GM20000 (cell line): ENCODE measurements around the gene C22orf15.
"Not testable (repeated sequence)": the region's sequence is repeated elsewhere in the genome, so short reads cannot be mapped to it uniquely, and the experiment has no call there.

ENCODE experiments used
- DNase-seq: peaks from one replicate; pipeline ENCODE4 v3.0.0; 2012; ENCODE audit warnings: low spot score
- TF ChIP-seq, protein P1 (sequence below): IDR thresholded peaks from 2 replicates; pipeline ENCODE4 v1.5.1; 2012; ENCODE audit warnings: mild to moderate bottlenecking, control low read depth; ENCODE audit errors: extremely low read depth, missing control alignments

The C22orf15 gene

DNA sequence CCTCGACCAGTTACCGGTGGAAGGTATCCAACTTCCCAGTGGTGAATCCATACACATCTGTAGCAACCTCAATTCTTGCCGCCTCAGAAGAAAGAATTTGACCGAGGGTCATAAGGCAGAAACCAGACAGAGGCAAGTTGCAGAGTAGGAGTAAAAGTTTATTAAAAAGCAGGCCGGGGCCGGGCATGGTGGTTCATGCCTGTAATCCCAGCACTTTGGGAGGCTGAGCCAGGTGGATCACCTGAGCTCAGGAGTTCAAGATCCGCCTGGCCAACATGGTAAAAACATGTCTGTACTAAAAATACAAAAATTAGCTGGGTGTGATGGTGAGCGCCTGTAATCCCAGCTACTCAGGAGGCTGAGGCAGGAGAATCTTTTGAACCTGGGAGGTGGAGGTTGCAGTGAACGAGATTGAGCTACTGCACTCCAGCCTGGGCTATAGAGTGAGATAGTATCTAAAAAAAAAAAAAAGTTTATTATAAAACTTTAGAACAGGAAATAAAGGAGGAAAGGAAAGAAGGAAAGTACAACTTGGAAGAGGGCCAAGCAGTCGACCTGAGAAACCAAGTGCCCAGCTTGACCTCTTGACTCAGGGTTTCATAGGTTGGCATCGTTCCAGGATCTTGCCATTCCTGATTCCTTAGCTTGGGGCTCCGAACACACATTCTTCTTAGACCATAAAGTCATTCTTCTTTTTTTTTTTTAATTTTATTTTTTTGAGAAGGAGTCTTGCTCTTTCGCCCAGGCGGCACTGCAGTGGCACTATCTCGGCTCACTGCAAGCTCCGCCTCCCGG lies 44.2 kb upstream of the C22orf15 start:
- no peak for DNase-seq
- TF ChIP-seq, protein P1, sequence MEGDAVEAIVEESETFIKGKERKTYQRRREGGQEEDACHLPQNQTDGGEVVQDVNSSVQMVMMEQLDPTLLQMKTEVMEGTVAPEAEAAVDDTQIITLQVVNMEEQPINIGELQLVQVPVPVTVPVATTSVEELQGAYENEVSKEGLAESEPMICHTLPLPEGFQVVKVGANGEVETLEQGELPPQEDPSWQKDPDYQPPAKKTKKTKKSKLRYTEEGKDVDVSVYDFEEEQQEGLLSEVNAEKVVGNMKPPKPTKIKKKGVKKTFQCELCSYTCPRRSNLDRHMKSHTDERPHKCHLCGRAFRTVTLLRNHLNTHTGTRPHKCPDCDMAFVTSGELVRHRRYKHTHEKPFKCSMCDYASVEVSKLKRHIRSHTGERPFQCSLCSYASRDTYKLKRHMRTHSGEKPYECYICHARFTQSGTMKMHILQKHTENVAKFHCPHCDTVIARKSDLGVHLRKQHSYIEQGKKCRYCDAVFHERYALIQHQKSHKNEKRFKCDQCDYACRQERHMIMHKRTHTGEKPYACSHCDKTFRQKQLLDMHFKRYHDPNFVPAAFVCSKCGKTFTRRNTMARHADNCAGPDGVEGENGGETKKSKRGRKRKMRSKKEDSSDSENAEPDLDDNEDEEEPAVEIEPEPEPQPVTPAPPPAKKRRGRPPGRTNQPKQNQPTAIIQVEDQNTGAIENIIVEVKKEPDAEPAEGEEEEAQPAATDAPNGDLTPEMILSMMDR: no peak

DNA sequence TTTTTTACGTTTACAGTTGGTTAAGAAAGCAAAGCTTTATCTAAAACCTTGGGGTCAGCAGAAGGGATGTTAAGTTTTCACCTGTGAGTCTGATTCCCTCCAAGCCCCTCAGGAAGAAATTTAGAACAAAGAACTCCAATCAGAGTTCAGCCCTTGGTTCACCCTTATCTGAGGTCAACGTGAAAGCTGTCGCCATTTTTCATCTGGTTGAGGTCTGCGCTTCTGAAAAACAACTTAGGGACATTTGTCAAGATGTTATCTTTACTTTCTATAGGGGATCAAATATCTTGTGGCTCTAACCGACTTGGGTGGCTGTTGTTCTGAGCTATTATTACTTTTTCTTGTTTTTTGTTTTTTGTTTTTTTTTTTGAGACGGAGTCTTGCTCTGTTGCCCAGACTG lies 41.9 kb upstream of the C22orf15 start:
- TF ChIP-seq, protein P1: no peak
- DNase-seq: no peak

DNA sequence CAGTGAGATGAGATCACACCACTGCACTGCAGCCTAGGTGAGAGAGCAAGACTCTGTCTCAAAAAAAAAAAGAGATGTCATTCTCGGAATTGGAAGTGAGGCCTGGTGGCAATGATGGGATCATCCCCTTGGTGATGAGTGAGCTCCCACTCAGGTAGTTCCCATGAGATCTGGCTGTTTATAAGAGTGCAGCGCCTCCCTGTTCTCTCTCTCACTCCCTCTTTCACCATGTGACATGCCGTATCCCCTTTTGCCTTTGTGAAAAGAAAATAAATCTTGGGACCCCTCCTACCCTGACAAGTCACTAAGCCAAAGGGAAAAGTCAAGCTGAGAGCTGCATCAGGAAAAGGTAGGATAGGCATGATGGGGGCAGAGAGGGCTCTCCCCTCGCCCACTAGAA lies 40.6 kb upstream of the C22orf15 start:
- TF ChIP-seq, protein P1: no peak

DNA sequence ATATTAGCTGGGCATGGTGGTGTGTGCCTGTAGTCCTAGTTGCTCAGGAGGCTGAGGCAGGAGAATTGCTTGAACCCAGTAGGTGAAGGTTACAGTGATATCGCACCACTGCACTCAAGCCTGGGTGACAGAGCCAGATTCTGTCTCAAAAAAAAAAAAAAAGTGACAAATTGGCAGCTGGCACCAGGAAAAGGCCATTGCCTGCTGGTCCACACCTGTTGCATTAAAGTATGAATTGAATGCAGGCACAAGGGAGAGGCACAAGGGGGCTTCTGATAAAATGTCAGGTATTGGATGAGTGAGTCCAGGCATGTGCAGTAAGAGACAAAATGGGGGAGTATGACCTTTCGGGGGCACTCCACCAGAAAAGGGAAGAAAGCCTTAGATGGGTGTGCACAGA lies 40.1 kb upstream of the C22orf15 start:
- TF ChIP-seq, protein P1: no peak
- DNase-seq: no peak

More for the DNA sequence above, 40.6 kb upstream of the C22orf15 start:
- DNase-seq: no peak

DNA sequence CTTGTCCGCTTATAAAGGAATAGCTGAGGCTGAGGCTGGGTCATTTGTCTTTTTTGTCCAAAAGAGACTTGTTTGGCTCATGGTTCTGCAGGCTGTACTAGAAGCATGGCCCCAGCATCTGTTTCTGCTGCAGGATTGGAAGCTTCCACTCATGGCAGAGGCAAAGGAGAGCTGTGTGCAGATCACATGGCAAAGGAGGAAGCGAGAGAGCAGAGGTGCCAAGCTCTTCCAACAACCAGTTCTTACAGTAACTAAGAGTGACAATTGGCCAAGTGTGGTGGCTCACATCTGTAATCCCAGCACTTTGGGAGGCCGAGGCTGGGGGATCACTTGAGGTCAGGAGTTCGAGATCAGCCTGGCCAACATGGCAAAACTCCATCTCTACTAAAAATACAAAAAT lies 34.7 kb upstream of the C22orf15 start:
- DNase-seq: not testable (repeated sequence)

DNA sequence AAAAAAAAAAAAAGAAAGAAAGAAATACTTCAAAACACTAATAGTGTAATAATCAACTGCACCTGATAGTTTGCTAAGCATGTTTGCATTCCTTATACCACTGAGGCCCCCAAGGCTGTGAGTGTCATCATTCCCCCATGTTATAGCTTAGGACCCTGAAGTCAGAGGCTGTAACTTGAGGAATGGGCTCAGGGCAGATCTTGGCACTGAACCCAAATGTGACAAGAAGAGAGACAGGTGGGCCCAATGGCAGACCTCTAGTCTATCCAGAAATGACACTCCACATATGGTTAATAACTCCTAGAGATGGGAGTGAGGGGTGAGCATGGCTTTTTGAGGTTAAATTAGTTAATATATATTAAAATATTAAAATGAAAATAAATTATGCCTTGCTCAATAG lies 25.1 kb upstream of the C22orf15 start:
- TF ChIP-seq, protein P1: no peak
- no peak for DNase-seq

DNA sequence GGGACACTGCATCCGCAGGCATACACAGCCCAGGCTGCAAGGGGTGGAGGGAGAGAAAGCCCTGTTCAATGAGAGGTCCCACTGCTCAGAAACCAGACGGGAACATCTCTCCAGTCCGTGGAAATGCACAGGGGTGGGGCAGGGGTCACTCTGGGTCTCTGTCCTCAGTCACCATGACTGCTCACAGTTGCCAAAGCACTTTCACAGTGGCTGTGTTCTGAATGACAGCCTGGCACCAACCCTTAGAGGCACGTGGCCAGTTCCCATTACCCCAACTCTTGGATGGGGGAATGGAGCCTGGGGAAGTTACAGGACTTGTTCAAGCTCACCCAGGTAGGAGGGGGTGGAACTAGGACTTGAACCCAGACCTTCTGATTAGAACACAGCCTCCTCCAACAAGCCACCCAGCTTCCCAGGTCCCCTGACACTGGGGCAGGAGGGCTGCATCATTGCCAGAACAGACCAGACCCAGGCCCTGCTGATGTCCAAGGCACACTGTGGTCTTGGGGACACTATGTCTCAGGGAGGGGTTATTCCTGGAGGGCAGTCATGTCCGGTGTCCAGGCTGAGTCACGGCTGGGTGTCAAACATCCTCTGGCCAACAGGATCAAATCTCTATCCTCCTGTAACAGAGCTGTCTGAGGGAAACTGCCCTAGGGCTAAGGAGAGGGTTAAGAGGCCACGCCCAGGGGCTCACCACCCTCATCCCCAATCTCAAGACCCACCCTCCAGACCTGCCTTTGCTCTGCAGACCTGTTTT lies 20.1 kb upstream of the C22orf15 start:
- DNase-seq: no peak
- TF ChIP-seq, protein P1: no peak
